Measurements from ENCODE around the gene ZBTB20. TPM values are rescaled to one million over a fixed set of nuclear protein-coding genes. Genes with fewer than 3 reads are reported as not detected.

Gene ZBTB20
- total RNA-seq, 1 experiment from 2014 or later, result 7.7 TPM

- Histone ChIP-seq H3K4me3 (no peak overlapping the region), H3K27ac (no peak overlapping the region), H3K9me3 (replicated peaks) (no peaks in the 10 kb centered on the region; the same call in 1 of the 2 replicates), H3K27me3 (no peaks in the 10 kb centered on the region), H3K4me1 (no peaks in the 10 kb centered on the region), H3K36me3 (no peaks in the 10 kb centered on the region; the same call in 1 of the 2 replicates)
- no peak for DNase-seq
These were observed 590.4 kb downstream of the ZBTB20 start for GRCh38 chr3:114556657-114557213.

- no peaks in the 10 kb centered on the region; the same call in 1 of the 2 replicates for H3K36me3 ChIP-seq
- H3K4me1 ChIP-seq, result no peaks in the 10 kb centered on the region
- H3K27me3 ChIP-seq, result no peaks in the 10 kb centered on the region
- no peaks in the 10 kb centered on the region; the same call in 1 of the 2 replicates for H3K9me3 ChIP-seq (replicated peaks)
- no peak overlapping the region for H3K4me3 ChIP-seq
- no peak for DNase-seq
- no peak overlapping the region for H3K27ac ChIP-seq
These were observed 592.4 kb downstream of the ZBTB20 start for GRCh38 chr3:114554731-114555130.

- no peak for DNase-seq
- no peaks in the 10 kb centered on the region for H3K9me3 ChIP-seq (replicated peaks)
- H3K4me1 ChIP-seq, result no peaks in the 10 kb centered on the region
- no peaks in the 10 kb centered on the region; the same call in 1 of the 2 replicates for H3K36me3 ChIP-seq
- no peak overlapping the region for H3K4me3 ChIP-seq
- no peak overlapping the region for H3K27ac ChIP-seq
- no peaks in the 10 kb centered on the region for H3K27me3 ChIP-seq
These were observed 593.0 kb downstream of the ZBTB20 start for GRCh38 chr3:114553949-114554593.

- H3K36me3 ChIP-seq, result no peaks in the 10 kb centered on the region; the same call in 1 of the 2 replicates
- H3K27ac ChIP-seq, result no peak overlapping the region
- H3K4me3 ChIP-seq, result no peak overlapping the region
- H3K9me3 ChIP-seq (replicated peaks), result no peaks in the 10 kb centered on the region
- no peaks in the 10 kb centered on the region for H3K27me3 ChIP-seq
- DNase-seq, result no peak
- no peaks in the 10 kb centered on the region for H3K4me1 ChIP-seq
These were observed 594.6 kb downstream of the ZBTB20 start for GRCh38 chr3:114552527-114552812.

GRCh38 chr3:114551770-114552526, 595.1 kb downstream of the ZBTB20 start:
- Histone ChIP-seq H3K27me3 (no peaks in the 10 kb centered on the region), H3K36me3 (no peaks in the 10 kb centered on the region), H3K4me3 (no peak overlapping the region), H3K9me3 (replicated peaks) (no peaks in the 10 kb centered on the region), H3K4me1 (no peaks in the 10 kb centered on the region), H3K27ac (no peak overlapping the region)
- no peak for DNase-seq

- Histone ChIP-seq H3K4me3 (no peak overlapping the region), H3K4me1 (no peaks in the 10 kb centered on the region), H3K36me3 (no peaks in the 10 kb centered on the region), H3K9me3 (replicated peaks) (no peaks in the 10 kb centered on the region), H3K27ac (no peak overlapping the region), H3K27me3 (no peaks in the 10 kb centered on the region)
- no peak for DNase-seq
These were observed 596.9 kb downstream of the ZBTB20 start for GRCh38 chr3:114550165-114550564.

- H3K27ac ChIP-seq, result no peak overlapping the region
- no peak for DNase-seq
- H3K27me3 ChIP-seq, result no peaks in the 10 kb centered on the region
- H3K4me3 ChIP-seq, result no peak overlapping the region
- no peaks in the 10 kb centered on the region for H3K36me3 ChIP-seq
- H3K4me1 ChIP-seq, result no peaks in the 10 kb centered on the region
- H3K9me3 ChIP-seq (replicated peaks), result no peaks in the 10 kb centered on the region
These were observed 601.9 kb downstream of the ZBTB20 start for GRCh38 chr3:114545193-114545592.

GRCh38 chr3:114542359-114542758, 604.7 kb downstream of the ZBTB20 start:
- no peak overlapping the region for H3K4me3 ChIP-seq
- H3K4me1 ChIP-seq, result no peaks in the 10 kb centered on the region
- DNase-seq, result no peak
- H3K9me3 ChIP-seq (replicated peaks), result no peaks in the 10 kb centered on the region
- H3K36me3 ChIP-seq, result no peaks in the 10 kb centered on the region
- H3K27ac ChIP-seq, result no peak overlapping the region
- no peaks in the 10 kb centered on the region for H3K27me3 ChIP-seq

GRCh38 chr3:114539525-114539924, 607.6 kb downstream of the ZBTB20 start:
- Histone ChIP-seq H3K27ac (no peak overlapping the region), H3K27me3 (no peaks in the 10 kb centered on the region), H3K4me3 (no peak overlapping the region), H3K9me3 (replicated peaks) (no peaks in the 10 kb centered on the region), H3K36me3 (no peaks in the 10 kb centered on the region), H3K4me1 (no peaks in the 10 kb centered on the region)
- DNase-seq, result no peak

GRCh38 chr3:114538211-114538610, 608.9 kb downstream of the ZBTB20 start:
- DNase-seq, result no peak
- no peaks in the 10 kb centered on the region for H3K9me3 ChIP-seq (replicated peaks)
- no peaks in the 10 kb centered on the region for H3K36me3 ChIP-seq
- H3K4me1 ChIP-seq, result no peaks in the 10 kb centered on the region
- no peak overlapping the region for H3K27ac ChIP-seq
- no peak overlapping the region for H3K4me3 ChIP-seq
- H3K27me3 ChIP-seq, result no peaks in the 10 kb centered on the region

- Histone ChIP-seq H3K9me3 (replicated peaks) (no peaks in the 10 kb centered on the region), H3K36me3 (no peaks in the 10 kb centered on the region), H3K4me3 (no peak overlapping the region), H3K27me3 (no peaks in the 10 kb centered on the region), H3K27ac (no peak overlapping the region), H3K4me1 (no peaks in the 10 kb centered on the region)
- no peak for DNase-seq
These were observed 618.6 kb downstream of the ZBTB20 start for GRCh38 chr3:114528517-114528916.

GRCh38 chr3:114527036-114527644, 619.9 kb downstream of the ZBTB20 start:
- Histone ChIP-seq H3K4me3 (no peak overlapping the region), H3K27ac (no peak overlapping the region), H3K4me1 (no peaks in the 10 kb centered on the region), H3K9me3 (replicated peaks) (no peaks in the 10 kb centered on the region), H3K36me3 (no peaks in the 10 kb centered on the region), H3K27me3 (no peaks in the 10 kb centered on the region)
- peak in 1 of 2 experiments; percentile 24 for DNase-seq

- Histone ChIP-seq H3K4me3 (no peak overlapping the region), H3K36me3 (no peaks in the 10 kb centered on the region), H3K27me3 (no peaks in the 10 kb centered on the region), H3K27ac (no peak overlapping the region), H3K4me1 (no peaks in the 10 kb centered on the region), H3K9me3 (replicated peaks) (no peaks in the 10 kb centered on the region)
- DNase-seq, result no peak
These were observed 621.8 kb downstream of the ZBTB20 start for GRCh38 chr3:114525278-114525677.

- no peak overlapping the region for H3K27ac ChIP-seq
These were observed 627.7 kb downstream of the ZBTB20 start for GRCh38 chr3:114519415-114519814.

GRCh38 chr3:114518206-114518808, 628.8 kb downstream of the ZBTB20 start:
- H3K27ac ChIP-seq, result no peak overlapping the region
- no peak for DNase-seq
- H3K9me3 ChIP-seq (replicated peaks), result no peaks in the 10 kb centered on the region
- H3K4me3 ChIP-seq, result no peak overlapping the region
- no peaks in the 10 kb centered on the region for H3K4me1 ChIP-seq
- no peaks in the 10 kb centered on the region for H3K27me3 ChIP-seq
- no peaks in the 10 kb centered on the region for H3K36me3 ChIP-seq

More at GRCh38 chr3:114519415-114519814, 627.7 kb downstream of the ZBTB20 start:
- no peak overlapping the region for H3K4me3 ChIP-seq
- H3K9me3 ChIP-seq (replicated peaks), result no peaks in the 10 kb centered on the region
- H3K4me1 ChIP-seq, result no peaks in the 10 kb centered on the region
- H3K27me3 ChIP-seq, result no peaks in the 10 kb centered on the region
- no peak for DNase-seq
- no peaks in the 10 kb centered on the region for H3K36me3 ChIP-seq
